HL-60 (cell line): ENCODE results near the gene RPS4Y2.

Experiments
- DNase-seq, 2 experiments: peaks; one replicate each; pipeline ENCODE4 v3.0.0-alpha.2; 2010 to 2020; ENCODE audit warnings: low read depth in 1 of 2, low spot score in 1 of 2
- H3K27ac ChIP-seq: fragments of 250-450 bp; sonication (Bioruptor Pico); replicated peaks from 2 replicates; pipeline ENCODE4 v1.5.1; 2020; ENCODE audit warnings: mild to moderate bottlenecking, moderate library complexity
- H3K27me3 ChIP-seq: fragments of 250-450 bp; sonication (Bioruptor Pico); 2 replicates; pipeline ENCODE4 v1.5.1; 2021; ENCODE audit warnings: mild to moderate bottlenecking, moderate library complexity; ENCODE audit not compliant: insufficient read depth, poor library complexity, severe bottlenecking
- H3K4me3 ChIP-seq: replicated peaks from 2 replicates; pipeline ENCODE4 v1.5.1; 2011; ENCODE audit warnings: mild to moderate bottlenecking, control low read depth, low read length; ENCODE audit not compliant: insufficient read depth
- CTCF ChIP-seq: IDR thresholded peaks from one replicate; pipeline ENCODE4 v1.5.1; 2011; ENCODE audit warnings: low read length, control low read depth, inconsistent platforms; ENCODE audit not compliant: insufficient read depth
- GABPA ChIP-seq: IDR thresholded peaks from 2 replicates; pipeline ENCODE4 v1.6.1; 2012; ENCODE audit warnings: low read depth
- POLR2AphosphoS5 ChIP-seq: IDR thresholded peaks from 2 replicates; pipeline ENCODE4 v1.6.1; 2012; ENCODE audit warnings: low read depth
- REST ChIP-seq: IDR thresholded peaks from 2 replicates; pipeline ENCODE4 v1.6.1; 2012; ENCODE audit warnings: low read depth; ENCODE audit not compliant: insufficient replicate concordance
- SPI1 ChIP-seq: IDR thresholded peaks from 2 replicates; pipeline ENCODE4 v1.6.1; 2012; ENCODE audit warnings: low read depth, mild to moderate bottlenecking, borderline replicate concordance

RPS4Y2 gene

GRCh38 chrY:20776104-20776503, 20.2 kb downstream of the RPS4Y2 start:
- H3K4me3 ChIP-seq, result no peak overlapping the region

GRCh38 chrY:20780104-20780654, 24.3 kb downstream of the RPS4Y2 start:
- DNase-seq, result no peak
- TF ChIP-seq CTCF (no peak), SPI1 (no peak), GABPA (no peak), REST (no peak), POLR2AphosphoS5 (no peak)

More at GRCh38 chrY:20776104-20776503, 20.2 kb downstream of the RPS4Y2 start:
- DNase-seq, result no peak
- Histone ChIP-seq H3K27me3 (no peaks in the 10 kb centered on the region), H3K27ac (no peak overlapping the region)
- no peak for TF ChIP-seq CTCF
- TF ChIP-seq REST, result no peak
- TF ChIP-seq SPI1, result no peak
- TF ChIP-seq GABPA, result no peak

GRCh38 chrY:20780776-20781175, 24.9 kb downstream of the RPS4Y2 start:
- H3K27me3 ChIP-seq, result no peaks in the 10 kb centered on the region
- no peak for TF ChIP-seq CTCF
- no peak for TF ChIP-seq POLR2AphosphoS5
- TF ChIP-seq SPI1, result no peak
- no peak for TF ChIP-seq GABPA
- TF ChIP-seq REST, result no peak
- no peak overlapping the region for H3K4me3 ChIP-seq
- H3K27ac ChIP-seq, result no peak overlapping the region
- DNase-seq, result no peak

More at GRCh38 chrY:20780104-20780654, 24.3 kb downstream of the RPS4Y2 start:
- Histone ChIP-seq H3K27ac (no peak overlapping the region), H3K27me3 (no peaks in the 10 kb centered on the region), H3K4me3 (no peak overlapping the region)
